Endothelial cell of umbilical vein (primary cell): ENCODE results near the gene TJP1. TPM values are rescaled to one million over a fixed set of nuclear protein-coding genes. Genes with fewer than 3 reads are reported as not detected.

Experiments used
- BruUV-seq: library from RNA; stranded (reverse); fragments of 400-500 nt; replicated peaks from 2 replicates; lab custom pipeline; 2021; lab: Mats Ljungman, UMichigan
- CTCF ChIA-PET: fragments of 300-600, 350-600 bp; sonication (Branson Sonifier 250); formaldehyde crosslinking; loops from one replicate; lab custom pipeline; 2021; ENCODE audit warnings: antibody characterized with exemption, inconsistent platforms; lab: Charles Lee
- POLR2A ChIA-PET: fragments of 300-600, 350-600 bp; sonication (Branson Sonifier 250); formaldehyde crosslinking; loops from one replicate; lab custom pipeline; 2021; ENCODE audit warnings: antibody characterized with exemption, inconsistent platforms; lab: Charles Lee
- DNase-seq: peaks from one replicate; pipeline ENCODE4 v3.0.0-alpha.2; 2011; ENCODE audit warnings: low read depth, low spot score
- FAIRE-seq: peaks from 2 replicates; lab custom pipeline; 2011; peaks lifted over from hg19 to GRCh38; lab: Jason Lieb, UNC
- H2AFZ ChIP-seq: 2 replicates; pipeline ENCODE4 v1.6.0; 2012; ENCODE audit warnings: low read depth, low read length, control low read depth, inconsistent platforms
- H3K27ac ChIP-seq: 2 replicates; pipeline ENCODE4 v1.5.1; 2011; ENCODE audit warnings: low read depth, mild to moderate bottlenecking, control low read depth, low read length, moderate library complexity; ENCODE audit not compliant: insufficient read depth
- H3K27me3 ChIP-seq, 2 experiments: 2 replicates each; pipeline versions ENCODE4 v1.6.0 to v1.6.1; 2011; ENCODE audit warnings: low read length in 2 of 2, mixed read lengths in 1 of 2; ENCODE audit not compliant: control insufficient read depth in 2 of 2, insufficient read depth in 2 of 2
- H3K36me3 ChIP-seq, 2 experiments: 2 replicates in 1 of 2; 3 replicates in 1 of 2; pipeline ENCODE4 v1.5.1; 2011; ENCODE audit warnings: low read length in 2 of 2, mild to moderate bottlenecking in 1 of 2, moderate library complexity in 1 of 2; ENCODE audit not compliant: control insufficient read depth in 2 of 2, insufficient read depth in 2 of 2; ENCODE audit errors: extremely low read depth in 1 of 2
- H3K4me1 ChIP-seq: 3 replicates; pipeline ENCODE4 v1.5.1; 2011; ENCODE audit warnings: mild to moderate bottlenecking, low read length; ENCODE audit not compliant: control insufficient read depth, insufficient read depth; ENCODE audit errors: extremely low read depth
- H3K4me2 ChIP-seq: 2 replicates; pipeline ENCODE4 v1.6.1; 2011; ENCODE audit warnings: low read length, control low read depth, mixed read lengths; ENCODE audit not compliant: insufficient read depth
- H3K4me3 ChIP-seq, 3 experiments: fragments of 200-600 bp in 1 of 3; sonication (generic), shearing (Covaris generic) in 1 of 3; replicated peaks in 1 of 3; 2 replicates each; pipeline ENCODE4 v1.5.1; 2011 to 2016; ENCODE audit warnings: control low read depth in 3 of 3, low read length in 3 of 3, mild to moderate bottlenecking in 2 of 3, inconsistent platforms in 1 of 3, low read depth in 1 of 3, moderate library complexity in 1 of 3; ENCODE audit not compliant: insufficient read depth in 1 of 3
- H3K79me2 ChIP-seq: 2 replicates; pipeline ENCODE4 v1.6.0; 2012; ENCODE audit warnings: low read length, inconsistent platforms; ENCODE audit not compliant: control insufficient read depth, insufficient read depth
- H3K9ac ChIP-seq: replicated peaks from 2 replicates; pipeline ENCODE3; 2011; ENCODE audit warnings: low read length, control low read depth; ENCODE audit not compliant: insufficient read depth; ENCODE audit errors: extremely low read depth
- H3K9me1 ChIP-seq: replicated peaks from 3 replicates; pipeline ENCODE4 v1.6.0; 2011; ENCODE audit warnings: mild to moderate bottlenecking, low read length; ENCODE audit not compliant: control insufficient read depth, insufficient read depth; ENCODE audit errors: extremely low read depth
- H3K9me3 ChIP-seq: replicated peaks from 2 replicates; pipeline ENCODE4 v1.5.1; 2012; ENCODE audit warnings: low read length, inconsistent platforms; ENCODE audit not compliant: control insufficient read depth, insufficient read depth
- H4K20me1 ChIP-seq: replicated peaks from 2 replicates; pipeline ENCODE3; 2011; ENCODE audit warnings: mild to moderate bottlenecking, low read length; ENCODE audit not compliant: control insufficient read depth, insufficient read depth; ENCODE audit errors: extremely low read depth
- EZH2 ChIP-seq: IDR thresholded peaks from 2 replicates; pipeline ENCODE4 v1.6.1; 2012; ENCODE audit warnings: borderline replicate concordance, low read depth, mild to moderate bottlenecking, moderate library complexity, low read length, inconsistent platforms; ENCODE audit not compliant: severe bottlenecking
- GATA2 ChIP-seq: IDR thresholded peaks from 2 replicates; pipeline ENCODE4 v1.7.0; 2011; ENCODE audit warnings: low read depth, mild to moderate bottlenecking, moderate library complexity, mixed read lengths, low read length; ENCODE audit not compliant: insufficient read length, insufficient read depth
- MYC ChIP-seq: IDR thresholded peaks from one replicate; pipeline ENCODE4 v1.6.1; 2011; ENCODE audit warnings: mild to moderate bottlenecking, low read depth, low read length
- dilution Hi-C: fragments of 300-500 bp; cut with MboI; formaldehyde crosslinking; loops from one replicate; pipeline ENCODE4 v1.15.0; 2019; ENCODE audit warnings: low sequenced_read_pairs; ENCODE audit not compliant: extremely low pct_ligation_motif_present
- intact Hi-C: fragments of 100-400 bp; cut with micrococcal nuclease; formaldehyde crosslinking; loops from one replicate; pipeline ENCODE4 v1.10.0; 2022
- polyA plus RNA-seq, 4 experiments: library from polyadenylated mRNA; depleted of rRNA in 3 of 4; stranded (reverse) in 3 of 4; unstranded in 1 of 4; fragments of >200 nt; gene quantifications; 2 replicates each; pipeline versions ENCODE4 v1.2.1 to v1.2.3, GENCODE V29; 2011 to 2012; ENCODE audit warnings: missing spikeins in 1 of 4
- total RNA-seq: library from RNA; stranded (reverse); gene quantifications from 2 replicates; pipeline ENCODE4 v1.2.3, GENCODE V29; 2021
- TF ChIP-seq, protein P1 (sequence below), 2 donors: IDR thresholded peaks; 1 replicate in 1 of 2; 2 replicates in 1 of 2; pipeline ENCODE4 v1.5.1; 2011; ENCODE audit warnings: low read length in 2 of 2, mild to moderate bottlenecking in 2 of 2, moderate library complexity in 2 of 2, control low read depth in 1 of 2, inconsistent platforms in 1 of 2, low read depth in 1 of 2; ENCODE audit not compliant: insufficient read depth in 1 of 2; ENCODE audit errors: extremely low read depth in 1 of 2
- TF ChIP-seq, protein P2 (sequence below): IDR thresholded peaks from 2 replicates; pipeline ENCODE4 v1.6.1; 2011; ENCODE audit not compliant: insufficient read depth, insufficient read length

TJP1 gene
- total and polyA plus RNA-seq, 2 donors (not counting 3 experiments of a cell fraction or from before 2014, with no cell fraction given), result 45.6 to 128 TPM

DNA sequence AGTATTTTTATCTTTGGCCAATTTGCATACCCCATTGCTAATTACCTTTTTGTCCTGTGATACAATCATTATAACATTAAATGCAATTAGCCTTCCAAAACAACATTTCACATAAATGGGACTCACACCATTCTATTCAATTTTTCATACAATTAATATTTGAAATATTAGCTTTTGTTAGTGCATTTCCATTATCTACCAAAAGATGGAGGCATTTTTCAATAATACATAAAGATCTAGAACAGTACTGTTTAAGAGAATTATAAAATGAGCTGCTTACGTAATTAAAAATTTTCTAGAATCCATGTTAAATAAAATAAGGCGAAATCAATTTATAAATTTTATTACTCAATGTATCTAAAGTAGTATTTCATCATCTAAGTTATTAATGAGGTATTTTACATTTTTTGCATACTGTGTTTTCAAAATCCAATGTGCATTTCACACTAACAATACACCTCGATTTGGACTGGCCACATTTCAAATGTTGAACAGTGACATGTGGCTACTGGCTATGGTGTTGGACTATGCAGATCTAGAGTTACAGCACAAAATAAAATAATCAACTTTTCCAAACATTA, 74.3 kb downstream of the TJP1 start:
- no peaks in the 10 kb centered on the region for H3K9me1 ChIP-seq
- peaks cover 2% of the 10 kb centered on the region for H4K20me1 ChIP-seq
- dilution Hi-C loops (no loop called here), intact Hi-C loops (loop anchor here (1.0 kb wide), 2 partner anchors 74 to 178 kb away; partner anchors contain the start of gene TJP1)
- no peaks in the 10 kb centered on the region for H3K4me1 ChIP-seq
- H3K27me3 ChIP-seq, result no peaks in the 10 kb centered on the region
- H2AFZ ChIP-seq, result no peak overlapping the region
- H3K4me2 ChIP-seq, result no peak overlapping the region
- TF ChIP-seq MYC, result no peak
- TF ChIP-seq, protein P1, sequence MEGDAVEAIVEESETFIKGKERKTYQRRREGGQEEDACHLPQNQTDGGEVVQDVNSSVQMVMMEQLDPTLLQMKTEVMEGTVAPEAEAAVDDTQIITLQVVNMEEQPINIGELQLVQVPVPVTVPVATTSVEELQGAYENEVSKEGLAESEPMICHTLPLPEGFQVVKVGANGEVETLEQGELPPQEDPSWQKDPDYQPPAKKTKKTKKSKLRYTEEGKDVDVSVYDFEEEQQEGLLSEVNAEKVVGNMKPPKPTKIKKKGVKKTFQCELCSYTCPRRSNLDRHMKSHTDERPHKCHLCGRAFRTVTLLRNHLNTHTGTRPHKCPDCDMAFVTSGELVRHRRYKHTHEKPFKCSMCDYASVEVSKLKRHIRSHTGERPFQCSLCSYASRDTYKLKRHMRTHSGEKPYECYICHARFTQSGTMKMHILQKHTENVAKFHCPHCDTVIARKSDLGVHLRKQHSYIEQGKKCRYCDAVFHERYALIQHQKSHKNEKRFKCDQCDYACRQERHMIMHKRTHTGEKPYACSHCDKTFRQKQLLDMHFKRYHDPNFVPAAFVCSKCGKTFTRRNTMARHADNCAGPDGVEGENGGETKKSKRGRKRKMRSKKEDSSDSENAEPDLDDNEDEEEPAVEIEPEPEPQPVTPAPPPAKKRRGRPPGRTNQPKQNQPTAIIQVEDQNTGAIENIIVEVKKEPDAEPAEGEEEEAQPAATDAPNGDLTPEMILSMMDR (IDR thresholded peaks at IDR 0.05; ENCODE audit: extremely low read depth in 1 of 2, insufficient read depth in 1 of 2, low read depth in 1 of 2, low read length in 2 of 2), result peak; percentile 7 to 21
- H3K27ac ChIP-seq, result no peak overlapping the region
- H3K36me3 ChIP-seq, result peaks cover 0 to 8% of the 10 kb centered on the region in 2 experiments
- CTCF ChIA-PET, result interaction anchor here (0.5 to 9.5 kb wide), 62 partner anchors 9 to 327 kb away, joined by 3 to 295 read pairs (median 4); partner anchors contain the start of gene TJP1
- H3K4me3 ChIP-seq, result no peak overlapping the region
- no peak overlapping the region for H3K9ac ChIP-seq
- DNase-seq, result peak; percentile 49
- BruUV-seq, result no TSS peak
- POLR2A ChIA-PET, result interaction anchor here (0.5 to 1.1 kb wide), 2 partner anchors 91 to 178 kb away, joined by 3 to 5 read pairs; no protein-coding TSS in a partner anchor
- FAIRE-seq, result no peak
- peaks cover 2% of the 10 kb centered on the region for H3K79me2 ChIP-seq
- H3K9me3 ChIP-seq, result no peaks in the 10 kb centered on the region

DNA sequence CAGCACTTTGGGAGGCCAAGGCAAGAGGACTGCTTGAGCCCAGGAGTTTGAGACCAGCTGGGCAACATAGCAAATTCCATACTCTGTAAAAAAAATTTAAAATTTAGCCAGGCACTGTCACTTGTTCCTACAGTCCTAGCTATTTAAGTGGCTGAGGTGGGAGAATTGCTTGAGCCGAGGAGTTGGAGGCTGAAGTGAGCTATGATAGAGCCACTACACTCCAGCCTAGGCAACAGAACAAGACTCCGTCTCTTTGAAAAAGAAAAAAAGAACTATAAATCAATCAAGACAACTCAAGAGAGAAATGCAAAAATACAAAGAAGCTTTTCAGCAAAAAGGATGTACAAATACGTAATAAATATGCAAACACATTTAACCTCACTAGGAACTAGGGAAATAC, 78.8 kb downstream of the TJP1 start:
- no peak for FAIRE-seq
- no peak for TF ChIP-seq GATA2
- TF ChIP-seq, protein P2, sequence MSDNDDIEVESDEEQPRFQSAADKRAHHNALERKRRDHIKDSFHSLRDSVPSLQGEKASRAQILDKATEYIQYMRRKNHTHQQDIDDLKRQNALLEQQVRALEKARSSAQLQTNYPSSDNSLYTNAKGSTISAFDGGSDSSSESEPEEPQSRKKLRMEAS, result no peak
- TF ChIP-seq, protein P1 (IDR thresholded peaks at IDR 0.05; ENCODE audit: extremely low read depth in 1 of 2, insufficient read depth in 1 of 2, low read depth in 1 of 2, low read length in 2 of 2), result no peak
- no peak for TF ChIP-seq EZH2
- H3K79me2 ChIP-seq, result no peaks in the 10 kb centered on the region
- H3K27ac ChIP-seq, result no peak overlapping the region
- H3K4me1 ChIP-seq, result no peaks in the 10 kb centered on the region
- H2AFZ ChIP-seq, result no peak overlapping the region
- ChIA-PET POLR2A (no interaction called here), CTCF (interaction anchor here (9.5 kb wide), 1 partner anchor 183 kb away, joined by 295 read pairs; no protein-coding TSS in a partner anchor)
- H3K9me1 ChIP-seq, result no peaks in the 10 kb centered on the region
- dilution Hi-C loops (no loop called here), intact Hi-C loops (no loop called here)
- no peak overlapping the region for H3K9ac ChIP-seq
- no TSS peak for BruUV-seq
- H4K20me1 ChIP-seq, result peaks cover 2% of the 10 kb centered on the region
- H3K27me3 ChIP-seq, result no peaks in the 10 kb centered on the region
- no peak overlapping the region for H3K4me3 ChIP-seq
- H3K9me3 ChIP-seq, result no peaks in the 10 kb centered on the region
- H3K36me3 ChIP-seq, result peaks cover 6% of the 10 kb centered on the region in 2 experiments
- H3K4me2 ChIP-seq, result no peak overlapping the region
- no peak for DNase-seq
